ENCODE results near the gene ZMIZ1.

GRCh38 chr10:79196470-79197461 is 128.0 kb downstream of the ZMIZ1 start:
- TF ChIP-seq CTCF (IDR thresholded peaks at IDR 0.05; ENCODE audit: poor library complexity, severe bottlenecking): peak; percentile 77
- TF ChIP-seq MXI1 (conservative IDR thresholded peaks at IDR 0.05; ENCODE audit: poor library complexity, severe bottlenecking): no peak
- no peak for TF ChIP-seq EP300 (conservative IDR thresholded peaks at IDR 0.05; ENCODE audit: poor library complexity, severe bottlenecking)
- TF ChIP-seq EZH2 (IDR thresholded peaks at IDR 0.05; ENCODE audit: borderline replicate concordance, insufficient read depth, low read length, poor library complexity, severe bottlenecking): no peak
- no peak for TF ChIP-seq REST (IDR thresholded peaks at IDR 0.05; ENCODE audit: borderline replicate concordance)
- TF ChIP-seq POLR2AphosphoS5 (IDR thresholded peaks at IDR 0.05): no peak
